H9 (cell line): ENCODE measurements around the gene PLEKHG1. TPM values are rescaled to one million over a fixed set of nuclear protein-coding genes. Genes with fewer than 3 reads are reported as not detected.

Experiments
- DNase-seq: peaks from one replicate; pipeline ENCODE4 v3.0.0-alpha.2; 2017
- H2AFZ ChIP-seq: one replicate; pipeline ENCODE4 v1.6.1; 2013; ENCODE audit warnings: mild to moderate bottlenecking, low read length, control low read depth, moderate library complexity
- H2AK5ac ChIP-seq: 2 replicates; pipeline ENCODE4 v1.6.1; 2013; ENCODE audit warnings: low read length, control low read depth, mixed read lengths; ENCODE audit not compliant: insufficient read length
- H2BK120ac ChIP-seq: one replicate; pipeline ENCODE4 v1.6.1; 2013; ENCODE audit warnings: low read depth, mild to moderate bottlenecking, low read length, control low read depth, inconsistent platforms; ENCODE audit not compliant: poor library complexity, severe bottlenecking
- H2BK12ac ChIP-seq: 2 replicates; pipeline ENCODE4 v1.6.1; 2013; ENCODE audit warnings: low read length, control low read depth, mixed read lengths, low read depth; ENCODE audit not compliant: insufficient read length
- H2BK15ac ChIP-seq: 2 replicates; pipeline ENCODE4 v1.6.1; 2013; ENCODE audit warnings: low read depth, low read length, control low read depth
- H2BK20ac ChIP-seq: one replicate; pipeline ENCODE4 v1.6.1; 2013; ENCODE audit warnings: low read depth, mild to moderate bottlenecking, low read length, control low read depth, inconsistent platforms; ENCODE audit not compliant: poor library complexity, severe bottlenecking
- H2BK5ac ChIP-seq: 2 replicates; pipeline ENCODE4 v1.6.1; 2013; ENCODE audit warnings: low read length, control low read depth, mixed read lengths; ENCODE audit not compliant: insufficient read length
- H3K14ac ChIP-seq: 2 replicates; pipeline ENCODE4 v1.6.1; 2013; ENCODE audit warnings: low read length, control low read depth; ENCODE audit not compliant: insufficient read depth
- H3K18ac ChIP-seq: 2 replicates; pipeline ENCODE4 v1.6.1; 2013; ENCODE audit warnings: low read depth, mild to moderate bottlenecking, mixed read lengths, low read length, control low read depth; ENCODE audit not compliant: insufficient read length
- H3K23ac ChIP-seq: 2 replicates; pipeline ENCODE4 v1.6.1; 2013; ENCODE audit warnings: low read length, control low read depth, mixed read lengths, low read depth; ENCODE audit not compliant: insufficient read length
- H3K23me2 ChIP-seq: 2 replicates; pipeline ENCODE4 v1.6.1; 2013; ENCODE audit warnings: low read depth, mild to moderate bottlenecking, mixed read lengths, low read length, control low read depth; ENCODE audit not compliant: insufficient read length, poor library complexity, severe bottlenecking
- H3K27ac ChIP-seq: 2 replicates; pipeline ENCODE4 v1.5.1; 2013; ENCODE audit warnings: low read length, control low read depth, mixed read lengths, low read depth; ENCODE audit not compliant: insufficient read length
- H3K27me3 ChIP-seq: 2 replicates; pipeline ENCODE4 v1.6.1; 2013; ENCODE audit warnings: low read length, control low read depth, inconsistent platforms; ENCODE audit not compliant: insufficient read depth
- H3K4ac ChIP-seq: 2 replicates; pipeline ENCODE4 v1.6.1; 2013; ENCODE audit warnings: low read depth, mild to moderate bottlenecking, control low read depth, inconsistent platforms, low read length, moderate library complexity
- H3K4me1 ChIP-seq: 2 replicates; pipeline ENCODE4 v1.6.1; 2013; ENCODE audit warnings: low read length, control low read depth, inconsistent platforms; ENCODE audit not compliant: insufficient read depth
- H3K4me2 ChIP-seq: 2 replicates; pipeline ENCODE4 v1.6.1; 2013; ENCODE audit warnings: low read length, control low read depth, mixed read lengths; ENCODE audit not compliant: insufficient read length, insufficient read depth
- H3K56ac ChIP-seq: 2 replicates; pipeline ENCODE4 v1.6.1; 2013; ENCODE audit warnings: low read depth, mild to moderate bottlenecking, mixed read lengths, low read length, control low read depth; ENCODE audit not compliant: insufficient read length
- H3K79me1 ChIP-seq: 2 replicates; pipeline ENCODE4 v1.6.1; 2013; ENCODE audit warnings: low read depth, mild to moderate bottlenecking, moderate library complexity, low read length, control low read depth, inconsistent platforms; ENCODE audit not compliant: insufficient read depth, poor library complexity, severe bottlenecking
- H3K79me2 ChIP-seq: 2 replicates; pipeline ENCODE4 v1.6.1; 2013; ENCODE audit warnings: low read length, control low read depth, inconsistent platforms; ENCODE audit not compliant: insufficient read depth
- H3K9ac ChIP-seq: 2 replicates; pipeline ENCODE4 v1.6.1; 2013; ENCODE audit warnings: low read length, control low read depth, mixed read lengths; ENCODE audit not compliant: insufficient read length; ENCODE audit errors: extremely low read depth
- H3K9me3 ChIP-seq: one replicate; pipeline ENCODE4 v1.6.1; 2013; ENCODE audit warnings: low read depth, low read length, inconsistent platforms; ENCODE audit not compliant: control insufficient read depth
- H3T11ph ChIP-seq: one replicate; pipeline ENCODE4 v1.6.1; 2013; ENCODE audit warnings: mild to moderate bottlenecking, low read length, control low read depth, inconsistent platforms
- H4K20me1 ChIP-seq: one replicate; pipeline ENCODE4 v1.6.1; 2013; ENCODE audit not compliant: control insufficient read depth, insufficient read length, insufficient read depth
- H4K5ac ChIP-seq: 2 replicates; pipeline ENCODE4 v1.6.1; 2013; ENCODE audit warnings: low read depth, mild to moderate bottlenecking, mixed read lengths, low read length, control low read depth; ENCODE audit not compliant: insufficient read length
- H4K8ac ChIP-seq: replicated peaks from 2 replicates; pipeline ENCODE4 v1.6.1; 2013; ENCODE audit warnings: low read length, control low read depth, mixed read lengths, low read depth; ENCODE audit not compliant: insufficient read length
- H4K91ac ChIP-seq: 2 replicates; pipeline ENCODE4 v1.6.1; 2013; ENCODE audit warnings: low read depth, mild to moderate bottlenecking, moderate library complexity, mixed read lengths, low read length, control low read depth; ENCODE audit not compliant: insufficient read length
- H3K27ac Mint-ChIP-seq, 3 experiments: 2 replicates in 2 of 3; 3 replicates in 1 of 3; pipeline ENCODE4 v1.8.0; 2020 to 2021; ENCODE audit warnings: mixed read lengths in 3 of 3, mild to moderate bottlenecking in 1 of 3, moderate library complexity in 1 of 3
- H3K27me3 Mint-ChIP-seq: 2 replicates; pipeline ENCODE4 v1.8.0; 2021; ENCODE audit warnings: low read depth, mild to moderate bottlenecking, moderate library complexity, mixed read lengths
- H3K36me3 Mint-ChIP-seq, 3 experiments: 2 replicates in 2 of 3; 3 replicates in 1 of 3; pipeline ENCODE4 v1.8.0; 2020 to 2021; ENCODE audit warnings: low read depth in 3 of 3, mixed read lengths in 3 of 3; ENCODE audit not compliant: insufficient read depth in 1 of 3
- H3K4me1 Mint-ChIP-seq, 2 experiments: 2 replicates each; pipeline ENCODE4 v1.8.0; 2020; ENCODE audit warnings: mixed read lengths in 2 of 2
- H3K4me3 Mint-ChIP-seq, 2 experiments: 2 replicates in 1 of 2; 3 replicates in 1 of 2; pipeline ENCODE4 v1.8.0; 2020 to 2021; ENCODE audit warnings: mild to moderate bottlenecking in 2 of 2, mixed read lengths in 2 of 2, moderate library complexity in 1 of 2
- H3K9me3 Mint-ChIP-seq, 2 experiments: 2 replicates in 1 of 2; 3 replicates in 1 of 2; pipeline ENCODE4 v1.8.0; 2020; ENCODE audit warnings: mild to moderate bottlenecking in 2 of 2, mixed read lengths in 2 of 2, moderate library complexity in 1 of 2
- CTCF ChIP-seq: fragments of 200-600 bp; sonication (generic); conservative IDR thresholded peaks from 3 replicates; pipeline ENCODE4 v1.8.0; 2021; ENCODE audit warnings: antibody characterized with exemption, mild to moderate bottlenecking
- WGBS: extraction: QIAGEN DNeasy Blood & Tissue Kit; methylation state at CpG from one replicate; pipeline ENCODE4 v1.1.7; 2013; ENCODE audit warnings: missing lambda C conversion rate, low lambda C conversion rate, mixed read lengths; ENCODE audit not compliant: insufficient read length; ENCODE audit errors: extremely low coverage; 5-methylcytosine and 5-hydroxymethylcytosine counted together
- total RNA-seq: library from RNA; stranded (reverse); gene quantifications from 2 replicates; pipeline ENCODE4 v1.2.1, GENCODE V29; 2021

PLEKHG1 gene
- total RNA-seq, 1 experiment from 2014 or later: 1.0 TPM

GRCh38 chr6:150625927-150626326 lies 26.2 kb downstream of the PLEKHG1 start:
- Histone ChIP-seq H2BK15ac (no peak overlapping the region), H3K27ac (no peak overlapping the region), H3K56ac (no peak overlapping the region), H3K4me1 (no peaks in the 10 kb centered on the region), H2AK5ac (no peak overlapping the region), H2BK120ac (no peak overlapping the region), H3K9ac (no peak overlapping the region), H3K23ac (no peak overlapping the region), H3T11ph (no peak overlapping the region), H4K91ac (no peak overlapping the region), H4K8ac (no peak overlapping the region), H3K4ac (no peak overlapping the region), H3K18ac (no peak overlapping the region), H3K9me3 (no peaks in the 10 kb centered on the region), H3K4me2 (no peak overlapping the region), H2AFZ (no peak overlapping the region), H3K14ac (no peak overlapping the region), H3K23me2 (no peaks in the 10 kb centered on the region), H4K20me1 (no peaks in the 10 kb centered on the region), H4K5ac (no peak overlapping the region), H2BK5ac (no peak overlapping the region), H3K27me3 (no peaks in the 10 kb centered on the region), H3K79me1 (no peaks in the 10 kb centered on the region), H2BK20ac (no peak overlapping the region), H2BK12ac (no peak overlapping the region), H3K79me2 (no peaks in the 10 kb centered on the region)
- peaks cover 0 to 5% (median 4%) of the 10 kb centered on the region in 3 experiments; a peak in 3 of 7 replicates for H3K36me3 Mint-ChIP-seq
- H3K27ac Mint-ChIP-seq: no peak overlapping the region
- no CpG with 5 or more reads among the region's 4 CpGs for WGBS
- H3K4me1 Mint-ChIP-seq: no peaks in the 10 kb centered on the region
- peaks cover 4 to 7% of the 10 kb centered on the region in 2 experiments; a peak in 3 of 5 replicates for H3K9me3 Mint-ChIP-seq
- no peak for TF ChIP-seq CTCF
- H3K27me3 Mint-ChIP-seq: peaks cover 5% of the 10 kb centered on the region
- DNase-seq: no peak
- H3K4me3 Mint-ChIP-seq: no peak overlapping the region
